HepG2 (cell line): Measurements from ENCODE around the gene MTHFS. TPM values are rescaled to one million over a fixed set of nuclear protein-coding genes. Genes with fewer than 3 reads are reported as not detected.
"Not testable (repeated sequence)": the region's sequence is repeated elsewhere in the genome, so short reads cannot be mapped to it uniquely, and the experiment has no call there.

Source experiments
- ATAC-seq: fragments of 200-7000 bp; cut with Tn5 transposase; 3 replicates; pipeline ENCODE4 v1.9.1; 2020; ENCODE audit warnings: mild to moderate bottlenecking, moderate library complexity
- BruUV-seq: library from RNA; stranded (reverse); fragments of 400-500 nt; replicated peaks from 2 replicates; lab custom pipeline; 2021; lab: Mats Ljungman, UMichigan
- CTCF ChIA-PET: fragments of 300-600 bp; formaldehyde crosslinking; extraction: SDS; loops from one replicate; lab custom pipeline; 2021; ENCODE audit warnings: low total read pairs, inconsistent platforms, low intra/inter-chr PET ratio; lab: Yijun Ruan, JAX
- POLR2A ChIA-PET: fragments of 350-600 bp; sonication (Branson Sonifier 250); formaldehyde crosslinking; loops from one replicate; lab custom pipeline; 2020; ENCODE audit warnings: antibody characterized with exemption, inconsistent platforms; lab: Yijun Ruan, JAX
- DNase-seq: peaks from one replicate; pipeline ENCODE4 v3.0.0-alpha.2; 2015; ENCODE audit warnings: low spot score
- FAIRE-seq: peaks from 3 replicates; lab custom pipeline; 2011; peaks lifted over from hg19 to GRCh38; lab: Jason Lieb, UNC
- H2AFZ ChIP-seq: one replicate; pipeline ENCODE4 v1.6.1; 2011; ENCODE audit warnings: low read length, inconsistent platforms
- H3K27ac ChIP-seq: fragments of 300-600 bp; 3 replicates; pipeline ENCODE4 v1.8.0; 2011; ENCODE audit warnings: mixed run types, mild to moderate bottlenecking, mixed read lengths, low read length, inconsistent platforms; ENCODE audit not compliant: insufficient read depth; ENCODE audit errors: extremely low read length
- H3K27me3 ChIP-seq, 2 experiments: fragments of 200-600 bp in 1 of 2; 2 replicates in 1 of 2; 3 replicates in 1 of 2; pipeline versions ENCODE4 v1.6.0 to v1.8.0; 2011; ENCODE audit warnings: low read length in 2 of 2, mild to moderate bottlenecking in 2 of 2, moderate library complexity in 2 of 2, inconsistent platforms in 1 of 2; ENCODE audit not compliant: insufficient read depth in 2 of 2, control insufficient read depth in 1 of 2
- H3K36me3 ChIP-seq, 2 experiments: fragments of 200-600 bp in 1 of 2; replicated peaks in 1 of 2; 2 replicates in 1 of 2; 3 replicates in 1 of 2; pipeline versions ENCODE4 v1.5.1 to v1.8.0; 2011; ENCODE audit warnings: low read length in 2 of 2, inconsistent platforms in 1 of 2; ENCODE audit not compliant: insufficient read depth in 2 of 2, control insufficient read depth in 1 of 2
- H3K4me1 ChIP-seq: 2 replicates; pipeline ENCODE4 v1.5.1; 2012; ENCODE audit warnings: low read length, inconsistent platforms; ENCODE audit not compliant: insufficient read depth
- H3K4me2 ChIP-seq: 2 replicates; pipeline ENCODE4 v1.6.0; 2011; ENCODE audit warnings: low read depth, low read length, inconsistent platforms
- H3K4me3 ChIP-seq, 3 experiments: fragments of 200-600 bp in 1 of 3; sonication (generic), shearing (Covaris generic) in 1 of 3; replicated peaks in 1 of 3; 2 replicates each; pipeline ENCODE4 v1.5.1; 2011 to 2016; ENCODE audit warnings: low read length in 3 of 3, inconsistent platforms in 2 of 3, low read depth in 2 of 3, mild to moderate bottlenecking in 2 of 3, control low read depth in 1 of 3, mixed read lengths in 1 of 3; ENCODE audit not compliant: insufficient read depth in 1 of 3
- H3K79me2 ChIP-seq: one replicate; pipeline ENCODE4 v1.6.1; 2011; ENCODE audit warnings: low read length, inconsistent platforms; ENCODE audit not compliant: insufficient read depth
- H3K9ac ChIP-seq: 2 replicates; pipeline ENCODE4 v1.6.0; 2011; ENCODE audit warnings: mild to moderate bottlenecking, low read depth, low read length, inconsistent platforms; ENCODE audit not compliant: insufficient read depth
- H3K9me3 ChIP-seq: 2 replicates; pipeline ENCODE4 v1.5.1; 2012; ENCODE audit warnings: mild to moderate bottlenecking, low read length
- H4K20me1 ChIP-seq: 2 replicates; pipeline ENCODE4 v1.6.0; 2011; ENCODE audit warnings: inconsistent platforms, mild to moderate bottlenecking, low read length, moderate library complexity; ENCODE audit not compliant: insufficient read depth
- STAG1 ChIP-seq: sonication (generic); formaldehyde crosslinking; IDR thresholded peaks from 2 replicates; pipeline ENCODE4 v1.4.0; 2020; ENCODE audit warnings: missing genetic modification reagents
- ZSCAN29 ChIP-seq: sonication (generic); formaldehyde crosslinking; conservative IDR thresholded peaks from 2 replicates; pipeline ENCODE4 v1.4.0; 2020; ENCODE audit warnings: mild to moderate bottlenecking, missing genetic modification reagents
- WGBS: methylation state at CpG from one replicate; pipeline ENCODE4 v1.1.6; 2017; ENCODE audit warnings: low lambda C conversion rate; 5-methylcytosine and 5-hydroxymethylcytosine counted together
- in situ Hi-C: cut with HindIII; loops from 2 replicates; pipeline ENCODE4 v1.10.0; 2017; ENCODE audit warnings: low pct_unique_long_range_greater_than_20kb; ENCODE audit not compliant: extremely low pct_ligation_motif_present
- intact Hi-C: fragments of 100-400 bp; cut with micrococcal nuclease; formaldehyde crosslinking; loops from one replicate; pipeline ENCODE4 v1.10.0; 2022; ENCODE audit not compliant: unreplicated experiment
- polyA plus RNA-seq, 8 experiments: library from polyadenylated mRNA; depleted of rRNA in 3 of 8; stranded (reverse) in 7 of 8; unstranded in 1 of 8; fragments of >200 nt; fragmentation: Illumina TruSeq in 4 of 8; extraction: Trizol in 4 of 8; gene quantifications; 2 replicates each; pipeline versions ENCODE4 v1.2.1 to v1.2.3, GENCODE V29; 2011 to 2016; ENCODE audit warnings: low read depth in 4 of 8, missing spikeins in 1 of 8, mixed read lengths in 1 of 8; ENCODE audit not compliant: insufficient read depth in 1 of 8
- total RNA-seq, 5 experiments: library from RNA; depleted of rRNA; stranded (reverse); fragments of >200 nt; fragmentation: Illumina TruSeq; extraction: Trizol; gene quantifications; 2 replicates each; pipeline ENCODE4 v1.2.3, GENCODE V29; 2016; ENCODE audit warnings: low read depth in 1 of 5
- TF ChIP-seq, protein P1 (sequence below), 2 experiments: sonication (generic) in 1 of 2; formaldehyde crosslinking in 1 of 2; IDR thresholded peaks; 2 replicates each; pipeline versions ENCODE4 v1.4.0 to v1.6.1; 2016 to 2020; ENCODE audit warnings: borderline replicate concordance in 1 of 2, low read depth in 1 of 2, mild to moderate bottlenecking in 1 of 2, missing genetic modification reagents in 1 of 2

The MTHFS gene
- total and polyA plus RNA-seq, 2 of the 13 experiments (the other 11 are each of a cell fraction or from before 2014, with no cell fraction given), result 37.0 to 49.7 TPM

DNA sequence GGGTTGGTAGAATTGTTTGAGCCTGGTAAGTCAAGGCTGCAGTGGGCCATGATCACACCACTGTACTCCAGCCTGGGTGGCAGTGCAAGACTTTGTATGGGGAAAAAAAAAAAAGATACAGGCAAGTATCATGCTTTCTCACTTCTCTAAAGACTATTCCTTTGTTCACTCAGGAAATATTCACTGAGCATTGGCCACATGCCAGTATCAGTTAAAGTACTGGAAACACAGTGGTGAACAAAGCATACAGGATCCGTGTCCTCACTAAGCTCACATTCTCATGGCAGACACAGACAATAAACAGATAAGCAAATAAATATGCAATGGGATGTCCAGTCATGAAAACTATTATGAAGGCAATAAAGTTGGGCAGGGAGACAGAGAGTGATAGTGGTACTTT lies 5.1 kb upstream of the MTHFS start:
- POLR2A ChIA-PET, result interaction anchor here (0.9 kb wide), 1 partner anchor 22 kb away, joined by 3 read pairs; no protein-coding TSS in a partner anchor
- Histone ChIP-seq H3K79me2 (no peaks in the 10 kb centered on the region), H3K4me3 (no peak overlapping the region), H3K9ac (no peak overlapping the region), H3K27me3 (no peaks in the 10 kb centered on the region), H3K27ac (no peak overlapping the region), H3K4me1 (peaks cover 30% of the 10 kb centered on the region), H3K9me3 (no peaks in the 10 kb centered on the region), H4K20me1 (no peaks in the 10 kb centered on the region), H2AFZ (no peak overlapping the region), H3K36me3 (no peaks in the 10 kb centered on the region), H3K4me2 (no peak overlapping the region)
- intact Hi-C loops, result no loop called here
- CTCF ChIA-PET, result no interaction called here
- DNase-seq (no peak), FAIRE-seq (no peak), ATAC-seq (no peak)
- TF ChIP-seq, protein P1, sequence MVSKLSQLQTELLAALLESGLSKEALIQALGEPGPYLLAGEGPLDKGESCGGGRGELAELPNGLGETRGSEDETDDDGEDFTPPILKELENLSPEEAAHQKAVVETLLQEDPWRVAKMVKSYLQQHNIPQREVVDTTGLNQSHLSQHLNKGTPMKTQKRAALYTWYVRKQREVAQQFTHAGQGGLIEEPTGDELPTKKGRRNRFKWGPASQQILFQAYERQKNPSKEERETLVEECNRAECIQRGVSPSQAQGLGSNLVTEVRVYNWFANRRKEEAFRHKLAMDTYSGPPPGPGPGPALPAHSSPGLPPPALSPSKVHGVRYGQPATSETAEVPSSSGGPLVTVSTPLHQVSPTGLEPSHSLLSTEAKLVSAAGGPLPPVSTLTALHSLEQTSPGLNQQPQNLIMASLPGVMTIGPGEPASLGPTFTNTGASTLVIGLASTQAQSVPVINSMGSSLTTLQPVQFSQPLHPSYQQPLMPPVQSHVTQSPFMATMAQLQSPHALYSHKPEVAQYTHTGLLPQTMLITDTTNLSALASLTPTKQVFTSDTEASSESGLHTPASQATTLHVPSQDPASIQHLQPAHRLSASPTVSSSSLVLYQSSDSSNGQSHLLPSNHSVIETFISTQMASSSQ (IDR thresholded peaks at IDR 0.05; ENCODE audit: low read depth), result no peak
- TF ChIP-seq, protein P1 (CRISPR knock-in tag; IDR thresholded peaks at IDR 0.05; ENCODE audit: borderline replicate concordance), result no peak
- no peak for TF ChIP-seq ZSCAN29
- in situ Hi-C loops, result no loop called here
- no TSS peak for BruUV-seq
- 92% methylated on average over 1 of the region's 1 CpG for WGBS

DNA sequence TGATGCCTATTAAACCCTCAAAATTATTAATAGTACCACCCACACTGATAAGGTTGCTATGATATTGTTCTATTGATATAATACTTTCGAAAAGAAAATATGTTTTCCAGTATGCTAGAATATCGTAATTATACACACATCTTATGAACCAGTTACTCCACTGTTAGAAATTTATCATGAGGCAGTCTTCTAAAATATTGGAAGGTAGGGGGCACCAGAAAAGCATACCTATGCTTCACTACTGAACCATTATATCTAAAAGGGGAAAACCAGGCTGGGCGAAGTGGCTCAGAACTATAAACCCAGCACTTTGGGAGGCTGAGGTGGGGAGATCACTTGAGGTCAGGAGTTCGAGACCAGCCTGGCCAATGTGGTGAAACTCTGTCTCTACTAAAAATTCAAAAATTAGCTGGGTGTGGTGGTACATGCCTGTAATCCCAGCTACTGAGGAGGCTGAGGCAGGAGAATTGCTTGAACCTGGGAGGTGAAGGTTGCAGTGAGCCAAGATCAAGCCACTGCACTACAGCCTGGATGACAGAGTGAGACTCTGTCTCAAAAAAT lies 4.1 kb upstream of the MTHFS start:
- FAIRE-seq, ATAC-seq, intact Hi-C loops, H3K36me3 ChIP-seq, CTCF ChIA-PET, H3K27me3 ChIP-seq, H3K4me2 ChIP-seq, H3K4me3 ChIP-seq, in situ Hi-C loops, H3K9ac ChIP-seq, DNase-seq, H4K20me1 ChIP-seq, POLR2A ChIA-PET, BruUV-seq, H3K79me2 ChIP-seq, H3K27ac ChIP-seq, H2AFZ ChIP-seq, H3K9me3 ChIP-seq: not testable (repeated sequence)
- WGBS, result 98% methylated on average over 4 of the region's 4 CpGs
- peak; percentile 48; the same call in 1 of the 2 replicates for TF ChIP-seq STAG1 (CRISPR knock-in tag)
- H3K4me1 ChIP-seq, result peaks cover 30% of the 10 kb centered on the region
